Activated CD8-positive, alpha-beta T cell treated with anti-CD3 and anti-CD28 coated beads, Interleukin-2, amount 10 ng/mL, durations not matched to agents 7 days and 5 days (primary cell): ENCODE measurements around the gene NPC1L1. TPM values are rescaled to one million over a fixed set of nuclear protein-coding genes. Genes with fewer than 3 reads are reported as not detected.

Source experiments
- ATAC-seq: fragments of 150-1000 bp; cut with Tn5 transposase; one replicate; pipeline ENCODE4 v1.10.0; 2021; ENCODE audit warnings: moderate library complexity
- CTCF ChIA-PET: fragments of 350-600 bp; sonication (Branson Sonifier 250); formaldehyde crosslinking; loops from one replicate; lab custom pipeline; 2021; ENCODE audit warnings: antibody characterized with exemption; lab: Charles Lee
- POLR2A ChIA-PET: fragments of 350-600 bp; sonication (Branson Sonifier 250); formaldehyde crosslinking; loops from one replicate; lab custom pipeline; 2021; ENCODE audit warnings: antibody characterized with exemption; lab: Charles Lee
- DNase-seq: peaks from one replicate; pipeline ENCODE4 v3.0.0-alpha.2; 2020
- H3K27ac Mint-ChIP-seq: one replicate; pipeline ENCODE4 v1.8.0; 2021; ENCODE audit warnings: mild to moderate bottlenecking, mixed read lengths
- H3K27me3 Mint-ChIP-seq: one replicate; pipeline ENCODE4 v1.8.0; 2021; ENCODE audit warnings: low read depth, mixed read lengths
- H3K36me3 Mint-ChIP-seq: one replicate; pipeline ENCODE4 v1.8.0; 2021; ENCODE audit warnings: low read depth, mixed read lengths
- H3K4me1 Mint-ChIP-seq: one replicate; pipeline ENCODE4 v1.8.0; 2021; ENCODE audit warnings: low read depth, mixed read lengths
- H3K4me3 Mint-ChIP-seq: one replicate; pipeline ENCODE4 v1.8.0; 2021; ENCODE audit warnings: mild to moderate bottlenecking, mixed read lengths
- H3K9me3 Mint-ChIP-seq: one replicate; pipeline ENCODE4 v1.8.0; 2022; ENCODE audit warnings: mixed read lengths; ENCODE audit not compliant: insufficient read depth
- total RNA-seq, 2 experiments: library from RNA; stranded (reverse); gene quantifications; one replicate each; pipeline ENCODE4 v1.2.3, GENCODE V29; 2021

NPC1L1 gene
- total RNA-seq, 2 experiments from 2014 or later = not detected

- peaks cover 43% of the 10 kb centered on the region for H3K4me1 Mint-ChIP-seq
- POLR2A ChIA-PET = interaction anchor here (1.3 kb wide), 1 partner anchor 8 kb away, joined by 5 read pairs; no protein-coding TSS in a partner anchor
- H3K4me3 Mint-ChIP-seq = no peak overlapping the region
- peaks cover 83% of the 10 kb centered on the region for H3K36me3 Mint-ChIP-seq
- H3K27me3 Mint-ChIP-seq = no peaks in the 10 kb centered on the region
- DNase-seq = no peak
- CTCF ChIA-PET = interaction anchor here (0.9 to 1.8 kb wide), 3 partner anchors 17 to 242 kb away, joined by 3 to 5 read pairs (median 5); no protein-coding TSS in a partner anchor
- no peak overlapping the region for H3K27ac Mint-ChIP-seq
- ATAC-seq = no peak
- H3K9me3 Mint-ChIP-seq = peaks cover 18% of the 10 kb centered on the region
Observed at GRCh38 chr7:44482502-44483485, 58.3 kb downstream of the NPC1L1 start.

GRCh38 chr7:44477938-44478337, 63.2 kb downstream of the NPC1L1 start:
- no peak overlapping the region for H3K4me3 Mint-ChIP-seq
- ChIA-PET CTCF (interaction anchor here (0.6 to 1.3 kb wide), 10 partner anchors 11 to 277 kb away, joined by 3 to 5 read pairs (median 3); partner anchors contain the start of genes NUDCD3 and YKT6), POLR2A (no interaction called here)
- DNase-seq = no peak
- ATAC-seq = no peak
- no peak overlapping the region for H3K27ac Mint-ChIP-seq
- H3K9me3 Mint-ChIP-seq = peaks cover 7% of the 10 kb centered on the region
- H3K36me3 Mint-ChIP-seq = peaks cover 71% of the 10 kb centered on the region
- H3K27me3 Mint-ChIP-seq = no peaks in the 10 kb centered on the region
- peaks cover 24% of the 10 kb centered on the region for H3K4me1 Mint-ChIP-seq

DNA sequence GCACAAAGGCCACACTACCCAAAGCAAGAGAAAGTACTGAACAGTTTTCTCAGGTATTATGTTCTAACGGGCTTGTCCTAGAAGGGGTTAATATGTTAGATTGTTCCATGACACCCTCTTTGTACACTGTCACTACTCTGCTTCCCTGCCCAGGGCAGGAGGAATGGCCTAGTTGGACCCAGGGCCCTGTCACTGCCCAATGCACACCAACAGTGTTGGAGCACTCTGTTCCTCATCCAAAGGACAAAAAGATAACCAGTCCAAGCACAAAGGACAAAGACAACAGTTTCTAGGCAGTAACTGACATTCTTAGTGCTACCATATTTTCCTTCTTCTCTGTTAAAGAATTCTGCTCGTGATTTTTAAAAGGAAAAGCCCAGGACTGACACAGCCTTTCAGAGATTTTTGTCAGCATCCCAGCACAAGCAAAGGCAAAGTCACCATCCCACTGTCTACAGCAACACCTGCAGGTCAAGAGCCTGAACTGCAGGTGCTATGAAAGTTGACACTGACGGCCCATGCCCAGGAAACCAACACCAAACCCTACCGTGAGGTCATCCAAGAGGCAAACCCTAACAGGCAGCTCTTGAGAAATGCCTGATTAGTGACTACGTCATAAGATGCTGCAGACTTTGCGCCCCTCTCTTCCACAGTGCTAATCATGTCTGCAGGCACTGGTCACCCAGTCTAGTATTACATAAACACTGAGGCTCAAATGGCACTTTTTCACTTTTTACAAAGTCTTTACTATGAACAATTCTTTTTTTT, 63.9 kb downstream of the NPC1L1 start:
- no peaks in the 10 kb centered on the region for H3K27me3 Mint-ChIP-seq
- peaks cover 71% of the 10 kb centered on the region for H3K36me3 Mint-ChIP-seq
- DNase-seq = peak; percentile 76
- H3K27ac Mint-ChIP-seq = no peak overlapping the region
- H3K9me3 Mint-ChIP-seq = peaks cover under 1% of the 10 kb centered on the region
- no peak overlapping the region for H3K4me3 Mint-ChIP-seq
- ATAC-seq = peak; percentile 93
- POLR2A ChIA-PET = no interaction called here
- H3K4me1 Mint-ChIP-seq = peaks cover 22% of the 10 kb centered on the region
- CTCF ChIA-PET = interaction anchor here (0.6 to 1.3 kb wide), 10 partner anchors 10 to 276 kb away, joined by 3 to 5 read pairs (median 3); partner anchors contain the start of genes NUDCD3 and YKT6

DNA sequence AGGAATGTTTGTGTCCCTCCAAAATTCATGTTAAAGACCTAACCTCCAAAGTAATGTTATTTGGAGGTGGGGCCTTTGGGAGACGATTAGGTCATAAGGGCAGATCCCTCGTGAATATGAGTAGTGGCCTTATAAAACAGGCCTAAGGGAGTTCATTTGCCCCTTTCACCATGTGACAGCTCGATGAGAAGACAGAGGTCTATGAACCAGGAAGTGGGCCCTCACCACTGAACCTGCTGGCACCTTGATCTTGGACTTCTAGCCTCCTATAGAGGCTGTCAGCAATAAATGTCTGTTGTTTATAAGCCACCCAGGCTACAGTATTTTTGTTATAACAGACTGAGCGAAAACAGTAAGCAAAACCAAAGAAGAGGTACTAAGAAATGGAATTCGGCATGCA, 64.8 kb downstream of the NPC1L1 start:
- CTCF ChIA-PET = interaction anchor here (1.0 to 2.6 kb wide), 7 partner anchors 12 to 235 kb away, joined by 3 to 19 read pairs (median 3); partner anchors contain the start of gene NUDCD3
- no peak for ATAC-seq
- H3K36me3 Mint-ChIP-seq = peaks cover 68% of the 10 kb centered on the region
- no peak for DNase-seq
- H3K27ac Mint-ChIP-seq = no peak overlapping the region
- peaks cover 24% of the 10 kb centered on the region for H3K4me1 Mint-ChIP-seq
- POLR2A ChIA-PET = interaction anchor here (0.9 kb wide), 1 partner anchor 15 kb away, joined by 4 read pairs; the partner anchor contains the start of gene NUDCD3
- no peak overlapping the region for H3K4me3 Mint-ChIP-seq
- no peaks in the 10 kb centered on the region for H3K27me3 Mint-ChIP-seq
- H3K9me3 Mint-ChIP-seq = no peaks in the 10 kb centered on the region

DNA sequence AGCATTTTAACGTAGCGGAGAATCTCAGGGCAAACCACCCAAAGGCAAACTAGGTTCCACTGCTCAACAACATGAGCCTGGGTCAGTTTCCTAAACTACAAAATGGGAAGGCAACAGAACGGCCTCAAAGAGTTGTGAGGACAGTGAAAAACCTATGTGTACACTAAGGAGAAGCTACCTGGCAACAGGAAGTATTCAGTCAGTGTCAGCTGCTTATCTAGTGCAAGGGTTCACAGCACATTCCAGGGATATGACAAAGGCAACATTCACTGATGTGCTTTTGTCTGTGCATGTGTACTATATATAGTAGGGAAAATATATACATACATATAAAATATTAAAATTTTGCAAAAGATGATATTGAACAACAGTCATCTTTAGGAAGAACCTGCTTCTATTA, 67.8 kb downstream of the NPC1L1 start:
- ChIA-PET POLR2A (no interaction called here), CTCF (no interaction called here)
- H3K27ac Mint-ChIP-seq = no peak overlapping the region
- no peak for ATAC-seq
- H3K9me3 Mint-ChIP-seq = no peaks in the 10 kb centered on the region
- H3K4me3 Mint-ChIP-seq = no peak overlapping the region
- peaks cover 59% of the 10 kb centered on the region for H3K36me3 Mint-ChIP-seq
- H3K4me1 Mint-ChIP-seq = peaks cover 36% of the 10 kb centered on the region
- H3K27me3 Mint-ChIP-seq = no peaks in the 10 kb centered on the region
- DNase-seq = no peak

GRCh38 chr7:44472843-44473242, 68.3 kb downstream of the NPC1L1 start:
- CTCF ChIA-PET = no interaction called here

DNA sequence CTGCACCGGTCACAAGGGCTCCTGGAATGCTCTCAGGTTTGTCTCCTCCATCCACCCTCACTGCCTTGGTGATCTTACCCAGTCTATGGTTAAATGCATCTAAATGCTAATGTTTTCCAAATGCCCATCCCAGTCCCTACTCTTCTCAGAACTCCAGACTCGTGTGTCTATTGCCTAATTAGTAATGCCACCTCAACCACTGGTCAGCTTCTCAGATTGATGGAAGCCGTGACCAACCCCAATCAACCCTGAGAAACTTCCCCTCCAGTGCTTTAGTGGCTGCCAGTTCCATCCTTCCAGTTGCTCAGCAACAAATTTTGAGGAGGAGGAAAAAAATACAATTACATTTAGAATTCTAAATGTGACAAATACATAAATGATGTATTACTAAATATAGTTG, 69.3 kb downstream of the NPC1L1 start:
- ChIA-PET POLR2A (interaction anchor here (0.7 kb wide), 1 partner anchor 11 kb away, joined by 7 read pairs; no protein-coding TSS in a partner anchor), CTCF (no interaction called here)
- no peaks in the 10 kb centered on the region for H3K27me3 Mint-ChIP-seq
- H3K27ac Mint-ChIP-seq = no peak overlapping the region
- no peaks in the 10 kb centered on the region for H3K9me3 Mint-ChIP-seq
- H3K4me3 Mint-ChIP-seq = no peak overlapping the region
- ATAC-seq (no peak), DNase-seq (no peak)
- H3K36me3 Mint-ChIP-seq = peaks cover 61% of the 10 kb centered on the region
- H3K4me1 Mint-ChIP-seq = peaks cover 41% of the 10 kb centered on the region

More at GRCh38 chr7:44472843-44473242, 68.3 kb downstream of the NPC1L1 start:
- peaks cover 37% of the 10 kb centered on the region for H3K4me1 Mint-ChIP-seq
- POLR2A ChIA-PET = no interaction called here
- H3K4me3 Mint-ChIP-seq = no peak overlapping the region
- DNase-seq (no peak), ATAC-seq (no peak)
- H3K27ac Mint-ChIP-seq = no peak overlapping the region
- H3K9me3 Mint-ChIP-seq = no peaks in the 10 kb centered on the region
- peaks cover 60% of the 10 kb centered on the region for H3K36me3 Mint-ChIP-seq
- no peaks in the 10 kb centered on the region for H3K27me3 Mint-ChIP-seq

DNA sequence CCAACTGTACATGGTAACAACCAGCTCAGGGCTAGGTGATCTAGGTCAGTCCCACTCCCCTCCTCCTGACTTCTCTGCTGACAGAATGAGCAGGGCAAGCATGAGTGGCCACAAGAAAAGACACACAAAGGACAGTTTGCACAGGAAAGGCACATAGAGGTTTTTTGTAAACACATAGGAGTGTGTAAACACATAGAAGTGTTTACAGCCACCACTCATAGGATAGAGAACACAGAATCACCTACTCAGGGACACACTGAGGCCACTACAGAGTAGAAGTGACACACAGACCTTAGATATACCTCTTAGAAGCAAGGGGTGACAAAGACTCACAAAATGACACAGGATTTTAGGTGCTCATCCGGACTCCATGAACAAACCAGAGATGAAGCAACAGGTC, 69.7 kb downstream of the NPC1L1 start:
- Mint-ChIP-seq H3K4me1 (peaks cover 41% of the 10 kb centered on the region), H3K27ac (no peak overlapping the region), H3K4me3 (no peak overlapping the region), H3K27me3 (no peaks in the 10 kb centered on the region), H3K36me3 (peaks cover 59% of the 10 kb centered on the region), H3K9me3 (no peaks in the 10 kb centered on the region)
- no peak for DNase-seq
- ChIA-PET POLR2A (interaction anchor here (0.7 kb wide), 1 partner anchor 10 kb away, joined by 7 read pairs; no protein-coding TSS in a partner anchor), CTCF (no interaction called here)
- ATAC-seq = no peak

DNA sequence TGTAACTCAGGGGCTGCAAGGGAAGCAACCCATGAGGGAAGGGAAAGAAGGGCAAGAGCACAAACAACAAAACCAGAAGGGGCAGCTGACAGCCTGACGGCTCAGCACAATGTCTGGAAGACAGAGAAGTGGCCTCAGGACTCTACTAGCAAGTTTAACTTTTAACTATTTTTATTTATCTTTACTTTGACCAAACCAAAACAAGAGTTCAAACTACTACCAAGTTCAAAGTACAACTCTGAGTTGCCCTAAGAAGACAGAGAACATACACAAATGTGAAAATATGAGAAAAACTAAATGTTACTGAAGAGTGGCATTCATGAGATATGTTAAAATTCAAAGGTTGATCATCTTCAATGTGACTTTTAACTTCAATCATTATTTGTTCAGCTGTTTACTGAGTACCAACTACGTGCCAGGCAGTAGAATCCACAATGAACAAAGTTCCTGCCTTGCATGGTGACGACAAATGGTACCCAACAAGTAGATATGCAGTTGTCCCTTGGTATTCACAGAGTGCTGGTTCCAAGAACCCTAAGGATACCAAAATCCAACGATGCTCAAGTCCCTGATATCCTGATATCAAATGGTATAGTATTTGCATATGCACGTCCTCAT, 70.4 kb downstream of the NPC1L1 start:
- DNase-seq = no peak
- ATAC-seq = no peak
- CTCF ChIA-PET = interaction anchor here (1.6 kb wide), 1 partner anchor 95 kb away, joined by 4 read pairs; no protein-coding TSS in a partner anchor
- Mint-ChIP-seq H3K27me3 (no peaks in the 10 kb centered on the region), H3K9me3 (no peaks in the 10 kb centered on the region), H3K4me1 (peaks cover 43% of the 10 kb centered on the region), H3K4me3 (no peak overlapping the region), H3K27ac (no peak overlapping the region), H3K36me3 (peaks cover 62% of the 10 kb centered on the region)
- POLR2A ChIA-PET = no interaction called here

DNA sequence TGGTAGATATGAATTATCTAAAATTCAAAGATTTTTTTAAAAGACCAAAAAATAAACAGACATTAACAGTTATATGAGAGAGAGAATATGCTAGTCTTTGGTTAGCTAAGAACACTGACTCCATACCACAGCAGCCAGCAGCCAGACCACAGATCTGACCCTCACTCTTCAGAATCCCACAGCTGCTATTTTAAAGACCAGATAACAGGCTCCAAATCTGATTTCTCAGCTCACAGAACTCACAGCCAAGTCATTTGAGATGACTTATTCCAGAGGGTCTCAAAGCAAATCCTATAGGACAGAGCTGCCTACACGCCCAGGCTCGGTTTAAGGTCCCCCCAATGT, 71.0 kb downstream of the NPC1L1 start:
- Mint-ChIP-seq H3K27ac (no peak overlapping the region), H3K9me3 (no peaks in the 10 kb centered on the region), H3K27me3 (no peaks in the 10 kb centered on the region), H3K4me1 (peaks cover 48% of the 10 kb centered on the region), H3K36me3 (peaks cover 67% of the 10 kb centered on the region), H3K4me3 (no peak overlapping the region)
- DNase-seq = no peak
- CTCF ChIA-PET = interaction anchor here (0.7 to 1.6 kb wide), 2 partner anchors 38 to 95 kb away, joined by 3 to 4 read pairs; no protein-coding TSS in a partner anchor
- POLR2A ChIA-PET = interaction anchor here (0.7 kb wide), 1 partner anchor 268 kb away, joined by 4 read pairs; no protein-coding TSS in a partner anchor
- no peak for ATAC-seq
